Measurements from ENCODE around the gene CHIC2.
A peak's percentile ranks its signal among the peaks of the same experiment; 100 is the strongest.
"Not testable (repeated sequence)": the region's sequence is repeated elsewhere in the genome, so short reads cannot be mapped to it uniquely, and the experiment has no call there.

Gene CHIC2

GRCh38 chr4:54064317-54065111 lies at the start of gene CHIC2:
Gene CHIC2 (minus strand): TSS chr4:54064605. CDS start chr4:54064300, 305 bp downstream.
- DNase-seq = peak; percentile 97

- not testable (repeated sequence) for DNase-seq
Observed at GRCh38 chr4:54113206-54113605, 48.8 kb upstream of the CHIC2 start.

GRCh38 chr4:54110019-54110416 lies 45.6 kb upstream of the CHIC2 start:
- peak; percentile 15 for DNase-seq

- DNase-seq = peak; percentile 45
Observed at GRCh38 chr4:54109241-54110018, 45.0 kb upstream of the CHIC2 start.

- DNase-seq = peak; percentile 67
Observed at GRCh38 chr4:54107951-54108748, 43.7 kb upstream of the CHIC2 start.

- no peak for DNase-seq
Observed at GRCh38 chr4:54104907-54105306, 40.5 kb upstream of the CHIC2 start.

GRCh38 chr4:54103190-54103574 lies 38.8 kb upstream of the CHIC2 start:
- DNase-seq = no peak

- peak; percentile 65 for DNase-seq
Observed at GRCh38 chr4:54102531-54103106, 38.2 kb upstream of the CHIC2 start.

- peak; percentile 66 for DNase-seq
Observed at GRCh38 chr4:54101190-54102041, 37.0 kb upstream of the CHIC2 start.

- peak; percentile 63 for DNase-seq
Observed at GRCh38 chr4:54100595-54101189, 36.3 kb upstream of the CHIC2 start.

GRCh38 chr4:54099748-54100574 lies 35.6 kb upstream of the CHIC2 start, which contains the start of gene GSX2:
Gene GSX2 (plus strand): TSS chr4:54100163. CDS start chr4:54100345, 182 bp downstream.
- DNase-seq = peak; percentile 71

GRCh38 chr4:54099287-54099747 lies 34.9 kb upstream of the CHIC2 start:
- DNase-seq = no peak

- peak; percentile 61 for DNase-seq
Observed at GRCh38 chr4:54098375-54098774, 34.0 kb upstream of the CHIC2 start.

- no peak for DNase-seq
Observed at GRCh38 chr4:54097152-54097551, 32.7 kb upstream of the CHIC2 start.

- DNase-seq = peak; percentile 44
Observed at GRCh38 chr4:54096295-54096962, 32.0 kb upstream of the CHIC2 start.

GRCh38 chr4:54095110-54095825 lies 30.9 kb upstream of the CHIC2 start:
- peak; percentile 64 for DNase-seq

- peak; percentile 39 for DNase-seq
Observed at GRCh38 chr4:54094451-54094850, 30.0 kb upstream of the CHIC2 start.

GRCh38 chr4:54093324-54094240 lies 29.2 kb upstream of the CHIC2 start:
- peak; percentile 60 for DNase-seq

Data from eye (tissue), 1 donor.